Thyroid gland (tissue), 4 donors: Measurements from ENCODE around the gene IL17RD. TPM values are rescaled to one million over a fixed set of nuclear protein-coding genes. Genes with fewer than 3 reads are reported as not detected.
"Not testable (repeated sequence)": the region's sequence is repeated elsewhere in the genome, so short reads cannot be mapped to it uniquely, and the experiment has no call there.

Experiments used
- DNase-seq, 2 donors: peaks; one replicate each; pipeline ENCODE4 v3.0.0-alpha.2; 2019
- H3K27ac ChIP-seq, 3 donors: fragments of 200-600 bp; sonication (generic); 1 replicate in 2 of 3; 2 replicates in 1 of 3; pipeline ENCODE4 v1.5.1; 2016 to 2019; ENCODE audit warnings: mild to moderate bottlenecking in 1 of 3, moderate library complexity in 1 of 3
- H3K27me3 ChIP-seq: fragments of 200-600 bp; sonication (generic); one replicate; pipeline ENCODE4 v1.5.1; 2019
- H3K36me3 ChIP-seq, 2 donors: fragments of 200-600 bp; sonication (generic); one replicate each; pipeline ENCODE4 v1.5.1; 2016 to 2019
- H3K4me1 ChIP-seq, 2 donors: fragments of 200-600 bp; sonication (generic); one replicate each; pipeline ENCODE4 v1.5.1; 2017 to 2019
- H3K4me3 ChIP-seq, 3 donors: fragments of 200-600 bp; sonication (generic); replicated peaks in 1 of 3; 1 replicate in 2 of 3; 2 replicates in 1 of 3; pipeline ENCODE4 v1.5.1; 2016; ENCODE audit warnings: mild to moderate bottlenecking in 1 of 3
- H3K9me3 ChIP-seq: fragments of 200-600 bp; sonication (generic); one replicate; pipeline ENCODE4 v1.5.1; 2017
- POLR2A ChIP-seq, 2 donors: fragments of 450-650 bp; IDR thresholded peaks; one replicate each; pipeline ENCODE4 v1.6.1; 2017; ENCODE audit warnings: antibody characterized with exemption in 2 of 2, mild to moderate bottlenecking in 2 of 2, moderate library complexity in 1 of 2
- WGBS, 2 donors: methylation state at CpG; one replicate each; pipeline ENCODE4 v1.1.5; 2017; 5-methylcytosine and 5-hydroxymethylcytosine counted together
- intact Hi-C: fragments of 100-400 bp; cut with DNase I; formaldehyde crosslinking; loops from one replicate; pipeline ENCODE4 v1.15.1; 2023
- total RNA-seq, 4 donors: library from RNA; depleted of rRNA; stranded (reverse); fragments of >200 nt; gene quantifications; one replicate each; pipeline ENCODE4 v1.2.3, GENCODE V29; 2016
- TF ChIP-seq, protein P1 (sequence below), 6 experiments: fragments of 200-600 bp in 3 of 6; fragments of 450-650 bp in 3 of 6; sonication (generic) in 3 of 6; IDR thresholded peaks; one replicate each; pipeline ENCODE4 v1.5.1; 2016 to 2019; ENCODE audit warnings: antibody characterized with exemption in 6 of 6, mild to moderate bottlenecking in 2 of 6, inconsistent platforms in 1 of 6, moderate library complexity in 1 of 6

The IL17RD gene
- total RNA-seq, 4 donors from 2014 or later = 0.59 to 2.6 (median 1.4) TPM

DNA sequence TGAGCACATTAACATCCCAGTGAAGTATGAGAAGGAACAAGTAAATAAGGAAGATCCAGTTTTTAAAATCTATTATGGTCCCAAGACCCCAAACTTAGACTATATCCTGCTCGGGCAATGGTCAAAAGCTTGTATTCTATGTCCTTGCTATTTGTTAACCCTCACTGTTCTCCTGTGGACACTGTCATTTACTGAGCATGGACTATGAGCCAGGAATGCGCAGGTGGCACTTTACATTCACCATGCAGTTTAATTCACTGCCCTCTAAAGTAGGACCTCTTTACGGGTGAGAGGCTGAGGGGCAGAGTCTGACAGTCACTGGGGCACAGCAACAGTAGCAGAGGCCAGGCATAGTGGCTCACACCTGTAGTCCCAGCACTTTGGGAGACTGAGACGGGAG, 76.1 kb downstream of the IL17RD start:
- no peaks in the 10 kb centered on the region for H3K36me3 ChIP-seq
- no peak overlapping the region for H3K4me3 ChIP-seq
- H3K4me1 ChIP-seq = no peaks in the 10 kb centered on the region
- H3K27ac ChIP-seq = no peak overlapping the region
- no peak for TF ChIP-seq POLR2A (IDR thresholded peaks at IDR 0.05)
- TF ChIP-seq, protein P1, sequence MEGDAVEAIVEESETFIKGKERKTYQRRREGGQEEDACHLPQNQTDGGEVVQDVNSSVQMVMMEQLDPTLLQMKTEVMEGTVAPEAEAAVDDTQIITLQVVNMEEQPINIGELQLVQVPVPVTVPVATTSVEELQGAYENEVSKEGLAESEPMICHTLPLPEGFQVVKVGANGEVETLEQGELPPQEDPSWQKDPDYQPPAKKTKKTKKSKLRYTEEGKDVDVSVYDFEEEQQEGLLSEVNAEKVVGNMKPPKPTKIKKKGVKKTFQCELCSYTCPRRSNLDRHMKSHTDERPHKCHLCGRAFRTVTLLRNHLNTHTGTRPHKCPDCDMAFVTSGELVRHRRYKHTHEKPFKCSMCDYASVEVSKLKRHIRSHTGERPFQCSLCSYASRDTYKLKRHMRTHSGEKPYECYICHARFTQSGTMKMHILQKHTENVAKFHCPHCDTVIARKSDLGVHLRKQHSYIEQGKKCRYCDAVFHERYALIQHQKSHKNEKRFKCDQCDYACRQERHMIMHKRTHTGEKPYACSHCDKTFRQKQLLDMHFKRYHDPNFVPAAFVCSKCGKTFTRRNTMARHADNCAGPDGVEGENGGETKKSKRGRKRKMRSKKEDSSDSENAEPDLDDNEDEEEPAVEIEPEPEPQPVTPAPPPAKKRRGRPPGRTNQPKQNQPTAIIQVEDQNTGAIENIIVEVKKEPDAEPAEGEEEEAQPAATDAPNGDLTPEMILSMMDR (IDR thresholded peaks at IDR 0.05) = no peak
- WGBS, 2 donors = 76 to 92% methylated on average over 4 of the region's 4 CpGs
- H3K27me3 ChIP-seq = no peaks in the 10 kb centered on the region
- H3K9me3 ChIP-seq = no peaks in the 10 kb centered on the region
- DNase-seq = no peak
- intact Hi-C loops = no loop called here

GRCh38 chr3:57088503-57088902, 76.7 kb downstream of the IL17RD start:
- H3K36me3 ChIP-seq = no peaks in the 10 kb centered on the region
- no peak for DNase-seq
- no peaks in the 10 kb centered on the region for H3K27me3 ChIP-seq
- 95% methylated on average over 5 of the region's 5 CpGs for WGBS, 2 donors
- H3K4me3 ChIP-seq = no peak overlapping the region
- no peak overlapping the region for H3K27ac ChIP-seq
- no peaks in the 10 kb centered on the region for H3K9me3 ChIP-seq
- no peak for TF ChIP-seq POLR2A (IDR thresholded peaks at IDR 0.05)
- TF ChIP-seq, protein P1 (IDR thresholded peaks at IDR 0.05) = no peak
- intact Hi-C loops = no loop called here
- H3K4me1 ChIP-seq = no peaks in the 10 kb centered on the region

GRCh38 chr3:57087361-57088092, 77.6 kb downstream of the IL17RD start:
- H3K9me3 ChIP-seq = no peaks in the 10 kb centered on the region
- 100% methylated on average over 1 of the region's 1 CpG for WGBS, 2 donors
- no peaks in the 10 kb centered on the region for H3K4me1 ChIP-seq
- H3K27ac ChIP-seq = no peak overlapping the region
- TF ChIP-seq POLR2A (IDR thresholded peaks at IDR 0.05) = no peak
- TF ChIP-seq, protein P1 (IDR thresholded peaks at IDR 0.05) = no peak
- no peak overlapping the region for H3K4me3 ChIP-seq
- intact Hi-C loops = no loop called here
- H3K27me3 ChIP-seq = no peaks in the 10 kb centered on the region
- DNase-seq = no peak
- no peaks in the 10 kb centered on the region for H3K36me3 ChIP-seq

DNA sequence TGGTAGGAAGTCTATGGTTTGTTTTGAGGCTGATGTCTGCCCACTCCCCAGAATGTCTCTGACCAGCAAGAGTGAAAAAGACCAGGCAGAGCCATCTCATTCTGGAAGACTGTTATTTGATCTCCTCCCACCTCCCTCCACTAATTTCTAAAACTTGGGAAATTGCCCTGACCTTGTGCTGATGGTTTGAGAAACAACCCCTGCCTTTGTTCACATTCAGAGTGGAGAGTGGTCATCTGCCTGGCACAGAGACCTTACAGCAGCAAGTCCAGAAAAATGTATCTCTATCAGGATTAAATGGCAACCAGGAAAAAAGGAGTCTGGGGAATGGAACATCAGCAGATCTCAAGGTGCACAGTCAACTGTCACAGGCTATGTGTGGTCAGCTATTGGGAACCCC, 79.0 kb downstream of the IL17RD start:
- TF ChIP-seq POLR2A (IDR thresholded peaks at IDR 0.05) = no peak
- TF ChIP-seq, protein P1 (IDR thresholded peaks at IDR 0.05) = no peak
- no peaks in the 10 kb centered on the region for H3K4me1 ChIP-seq
- DNase-seq = no peak
- H3K27me3 ChIP-seq = no peaks in the 10 kb centered on the region
- no peaks in the 10 kb centered on the region for H3K36me3 ChIP-seq
- H3K27ac ChIP-seq = no peak overlapping the region
- H3K9me3 ChIP-seq = no peaks in the 10 kb centered on the region
- H3K4me3 ChIP-seq = no peak overlapping the region
- intact Hi-C loops = no loop called here

DNA sequence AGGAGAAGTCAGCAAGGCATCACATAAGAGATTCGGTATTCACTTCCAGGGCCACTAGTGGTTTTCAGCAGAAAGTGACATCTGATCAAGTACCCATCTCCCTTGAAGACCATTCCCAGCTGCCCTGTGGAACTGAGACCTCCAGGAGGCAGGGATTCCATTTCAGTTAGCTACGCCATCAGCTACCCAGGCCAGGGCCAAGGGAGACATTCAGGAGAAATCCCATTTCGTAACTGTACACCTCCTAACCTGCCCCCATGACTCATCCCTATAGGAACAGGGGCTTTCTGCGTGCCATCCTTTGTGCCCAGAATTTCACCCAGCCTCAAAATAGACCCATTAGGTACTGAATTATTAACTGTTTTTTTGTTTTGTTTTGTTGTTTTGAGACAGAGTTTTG, 79.9 kb downstream of the IL17RD start:
- Histone ChIP-seq H3K4me1 (no peaks in the 10 kb centered on the region), H3K36me3 (no peaks in the 10 kb centered on the region), H3K4me3 (no peak overlapping the region), H3K9me3 (no peaks in the 10 kb centered on the region), H3K27ac (no peak overlapping the region), H3K27me3 (no peaks in the 10 kb centered on the region)
- no peak for TF ChIP-seq POLR2A (IDR thresholded peaks at IDR 0.05)
- TF ChIP-seq, protein P1 (IDR thresholded peaks at IDR 0.05) = no peak
- no peak for DNase-seq
- WGBS, 2 donors = 93 to 97% methylated on average over 3 to 4 of the region's 4 CpGs
- intact Hi-C loops = no loop called here

DNA sequence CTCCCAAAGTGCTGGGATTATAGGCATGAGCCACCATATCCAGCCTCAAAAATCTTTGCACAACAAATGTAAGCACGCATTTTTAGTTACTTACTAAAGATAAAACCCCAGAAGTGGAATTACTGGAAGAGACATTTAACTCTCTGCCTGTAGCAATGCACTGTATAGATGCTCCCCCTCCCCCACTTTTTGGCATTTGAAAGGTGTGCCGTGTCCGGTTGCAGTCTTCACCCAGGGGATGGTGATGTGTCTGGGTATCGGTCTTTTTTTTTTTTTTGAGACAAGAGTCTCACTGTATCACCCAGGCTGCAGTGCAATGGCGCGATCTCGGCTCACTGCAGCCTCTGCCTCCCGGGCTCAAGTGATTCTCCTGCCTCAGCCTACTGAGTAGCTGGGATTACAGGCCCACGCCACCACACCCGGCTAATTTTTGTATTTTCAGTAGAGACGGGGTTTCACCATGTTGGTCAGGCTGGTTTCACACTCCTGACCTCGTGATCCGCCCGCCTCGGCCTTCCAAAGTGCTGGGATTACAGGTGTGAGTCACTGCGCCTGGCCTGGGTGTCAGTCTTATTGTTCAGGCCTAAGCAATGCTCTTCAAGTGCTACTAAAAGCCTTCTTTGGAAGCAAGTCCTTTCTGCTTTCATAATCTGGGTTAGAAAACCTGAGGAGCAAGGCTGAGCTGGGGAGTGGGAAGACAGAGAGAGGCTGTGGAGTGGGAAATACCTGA, 81.7 kb downstream of the IL17RD start:
- intact Hi-C loops, H3K9me3 ChIP-seq, H3K4me1 ChIP-seq, H3K27ac ChIP-seq, H3K36me3 ChIP-seq, DNase-seq, H3K4me3 ChIP-seq, H3K27me3 ChIP-seq: not testable (repeated sequence)
- 93 to 94% methylated on average over 16 of the region's 16 CpGs for WGBS, 2 donors
